Stimulated activated naive CD8-positive, alpha-beta T cell treated with anti-CD3 and anti-CD28 coated beads, Interleukin-15, Interleukin-2, amounts not matched to agents 100 ng/mL and 50 ng/mL, for 24 hours (primary cell): ENCODE data around the gene IRAK3.
"Not testable (repeated sequence)": the region's sequence is repeated elsewhere in the genome, so short reads cannot be mapped to it uniquely, and the experiment has no call there.

Experiments
- H3K27ac Mint-ChIP-seq: one replicate; pipeline ENCODE4 v1.8.0; 2021; ENCODE audit warnings: mild to moderate bottlenecking, mixed read lengths
- H3K27me3 Mint-ChIP-seq: one replicate; pipeline ENCODE4 v1.8.0; 2021; ENCODE audit warnings: mixed read lengths
- H3K36me3 Mint-ChIP-seq: one replicate; pipeline ENCODE4 v1.8.0; 2021; ENCODE audit warnings: low read depth, mixed read lengths
- H3K4me1 Mint-ChIP-seq: one replicate; pipeline ENCODE4 v1.8.0; 2021; ENCODE audit warnings: low read depth, mixed read lengths
- H3K4me3 Mint-ChIP-seq: one replicate; pipeline ENCODE4 v1.8.0; 2021; ENCODE audit warnings: mild to moderate bottlenecking, mixed read lengths
- H3K9me3 Mint-ChIP-seq: one replicate; pipeline ENCODE4 v1.8.0; 2021; ENCODE audit warnings: mixed read lengths

The IRAK3 gene

DNA sequence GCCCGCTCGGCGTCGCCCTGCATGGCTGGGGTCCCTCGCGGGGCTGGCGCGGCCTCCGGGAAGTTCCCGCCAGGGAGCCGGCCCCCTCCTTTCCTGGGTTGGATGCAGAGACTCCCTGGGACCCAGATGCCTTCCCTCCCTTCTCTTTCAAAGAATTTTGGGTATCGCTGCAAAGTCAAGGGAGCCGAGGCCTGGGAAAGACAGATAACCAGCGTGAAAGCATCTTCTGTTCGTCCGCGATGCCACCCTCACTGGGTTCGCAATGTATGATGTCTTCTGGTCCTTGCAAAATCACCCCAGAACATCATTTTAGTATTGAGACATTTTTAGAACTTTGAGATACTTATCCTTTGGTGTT lies 451 bp downstream of the IRAK3 start:
- Mint-ChIP-seq H3K9me3 (peaks cover 4% of the 10 kb centered on the region), H3K4me3 (peak overlapping the region; percentile 61), H3K4me1 (peaks cover 10% of the 10 kb centered on the region), H3K36me3 (no peaks in the 10 kb centered on the region), H3K27me3 (peaks cover 56% of the 10 kb centered on the region), H3K27ac (no peak overlapping the region)

DNA sequence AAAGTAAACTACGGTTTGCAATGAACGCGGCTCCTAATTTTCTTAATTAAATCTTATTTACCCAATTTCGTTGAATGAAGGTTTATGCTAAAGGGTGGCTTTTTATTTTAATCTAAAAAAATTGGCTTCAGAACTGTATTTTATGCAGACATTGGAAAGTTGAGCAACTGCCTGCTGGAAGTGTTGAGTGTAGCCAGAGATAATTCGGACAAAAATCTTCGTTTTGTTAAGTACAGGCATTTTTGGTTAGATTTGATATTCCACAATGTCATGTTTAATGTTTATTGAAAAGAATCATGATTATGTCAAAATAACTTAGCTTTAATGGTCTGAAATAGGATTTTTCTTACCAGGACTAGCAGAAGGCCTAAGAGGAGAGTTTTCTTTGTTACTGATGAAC lies 875 bp downstream of the IRAK3 start:
- Mint-ChIP-seq H3K27me3 (peaks cover 54% of the 10 kb centered on the region), H3K9me3 (no peaks in the 10 kb centered on the region), H3K27ac (no peak overlapping the region), H3K4me3 (no peak overlapping the region), H3K4me1 (peaks cover 12% of the 10 kb centered on the region), H3K36me3 (no peaks in the 10 kb centered on the region)

DNA sequence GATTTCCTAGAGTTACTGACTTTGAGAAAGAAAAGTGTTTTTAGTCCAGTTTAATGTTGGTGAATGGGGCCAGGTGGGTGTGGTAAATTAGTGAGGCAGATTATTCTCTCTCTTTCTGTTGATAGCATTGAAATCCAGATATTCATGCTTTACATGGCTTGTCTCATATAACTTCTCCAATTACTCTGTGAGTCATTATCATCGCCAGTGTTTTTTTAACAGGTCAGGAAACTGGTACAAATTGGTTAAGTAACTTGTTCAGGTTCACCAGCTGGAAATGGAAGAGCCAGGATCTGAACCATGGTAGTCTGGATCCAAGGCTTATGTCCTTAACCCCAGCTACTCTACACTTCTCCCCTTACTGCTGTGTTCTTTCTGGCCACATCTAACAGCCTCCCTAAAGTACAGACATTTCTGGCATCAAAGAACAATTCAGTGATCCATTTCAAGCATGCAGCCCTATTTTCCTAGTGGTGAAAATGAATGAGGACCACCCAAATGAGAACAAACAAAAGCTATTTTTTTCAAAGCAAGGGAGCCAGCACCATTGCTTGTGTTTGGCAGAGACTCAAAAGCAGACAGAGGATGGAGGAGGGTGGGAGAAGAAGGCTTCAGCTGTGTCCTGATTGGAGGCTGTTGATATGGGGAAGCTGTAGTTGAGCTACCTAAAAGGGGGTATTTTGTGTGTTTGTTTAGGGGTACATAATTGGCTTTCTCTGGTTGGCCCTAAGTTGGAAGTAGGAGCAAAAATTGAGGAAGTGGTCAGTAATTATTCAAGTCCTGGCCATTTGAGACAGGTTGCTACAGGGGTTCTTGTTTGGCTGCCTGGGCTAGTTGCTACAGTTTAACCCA lies 1.7 kb downstream of the IRAK3 start:
- Mint-ChIP-seq H3K27ac (peak overlapping the region; percentile 9), H3K9me3 (no peaks in the 10 kb centered on the region), H3K4me1 (peaks cover 14% of the 10 kb centered on the region), H3K4me3 (peak overlapping the region; percentile 25), H3K36me3 (no peaks in the 10 kb centered on the region), H3K27me3 (peaks cover 58% of the 10 kb centered on the region)

DNA sequence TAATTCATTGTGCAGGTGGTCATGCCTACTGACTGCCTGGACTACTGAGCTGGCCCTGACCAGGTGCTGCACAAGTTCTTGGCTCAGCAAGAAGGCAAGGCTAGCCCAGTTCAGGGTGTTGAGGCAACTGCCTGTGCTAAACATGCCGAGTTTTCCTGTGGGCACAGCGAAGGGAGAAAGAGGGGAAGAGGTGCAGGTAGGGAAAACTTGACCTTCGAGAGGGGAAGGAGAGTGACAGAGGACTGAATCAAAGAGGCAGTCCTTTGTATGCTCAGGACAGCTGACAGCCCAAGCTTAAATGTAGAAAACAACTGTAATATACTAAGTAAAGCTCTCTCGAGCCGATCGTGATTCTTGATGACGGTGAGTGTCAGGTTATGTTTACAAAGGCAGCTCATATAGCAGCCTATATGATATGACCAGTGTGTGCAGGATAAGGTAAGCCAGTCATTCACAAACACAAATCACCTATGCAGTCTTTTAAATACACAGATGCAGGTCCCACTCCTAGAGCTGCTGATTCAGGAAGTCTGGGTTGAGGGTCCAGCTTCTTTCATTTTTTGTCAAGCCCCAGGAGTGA lies 2.6 kb downstream of the IRAK3 start:
- Mint-ChIP-seq H3K36me3 (no peaks in the 10 kb centered on the region), H3K27ac (no peak overlapping the region), H3K4me1 (peaks cover 15% of the 10 kb centered on the region), H3K27me3 (peaks cover 58% of the 10 kb centered on the region), H3K9me3 (no peaks in the 10 kb centered on the region), H3K4me3 (no peak overlapping the region)

DNA sequence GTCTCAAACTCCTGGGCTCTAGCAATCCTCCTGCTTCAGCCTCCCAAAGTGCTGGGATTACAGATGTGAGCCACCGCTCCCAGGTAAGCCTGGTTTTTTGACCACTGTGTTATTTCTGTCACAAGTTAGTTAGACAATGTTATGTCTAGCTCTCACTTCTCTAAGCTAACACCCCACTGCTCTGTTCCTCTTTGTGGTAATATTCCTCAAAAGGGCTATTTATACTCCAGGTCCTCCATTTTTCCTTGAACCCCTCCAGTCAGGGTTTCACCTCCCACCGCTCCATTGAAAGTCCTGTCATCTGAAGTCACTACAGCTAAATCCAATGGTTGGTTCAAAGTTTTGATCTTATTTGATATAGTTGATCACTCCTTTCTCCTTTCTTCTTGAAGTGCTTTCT lies 5.1 kb downstream of the IRAK3 start:
- H3K4me1 Mint-ChIP-seq = peaks cover 13% of the 10 kb centered on the region
- H3K27me3 Mint-ChIP-seq = peaks cover 53% of the 10 kb centered on the region
- H3K27ac Mint-ChIP-seq = no peak overlapping the region
- no peaks in the 10 kb centered on the region for H3K9me3 Mint-ChIP-seq
- no peak overlapping the region for H3K4me3 Mint-ChIP-seq
- H3K36me3 Mint-ChIP-seq = no peaks in the 10 kb centered on the region

DNA sequence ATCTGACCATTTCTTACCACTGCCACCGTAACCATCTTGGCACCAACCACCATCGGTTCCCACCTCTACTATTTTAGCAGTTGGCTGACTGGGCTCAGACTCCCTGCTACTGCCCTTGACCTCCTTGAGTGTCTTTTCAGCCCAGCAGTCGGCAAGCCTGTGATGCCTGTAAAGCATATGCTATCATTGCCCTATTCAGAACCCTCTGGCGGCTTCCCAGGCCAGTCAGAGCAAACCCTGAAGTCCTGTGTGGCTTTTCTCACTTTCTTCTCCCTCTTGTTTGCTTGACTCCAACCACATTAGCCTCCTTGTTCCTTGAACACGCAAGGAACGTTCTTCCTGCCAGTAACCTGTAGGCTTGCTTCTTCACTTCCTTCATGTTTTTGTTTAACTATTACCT lies 6.2 kb downstream of the IRAK3 start:
- peaks cover 47% of the 10 kb centered on the region for H3K27me3 Mint-ChIP-seq
- H3K27ac Mint-ChIP-seq = no peak overlapping the region
- no peak overlapping the region for H3K4me3 Mint-ChIP-seq

DNA sequence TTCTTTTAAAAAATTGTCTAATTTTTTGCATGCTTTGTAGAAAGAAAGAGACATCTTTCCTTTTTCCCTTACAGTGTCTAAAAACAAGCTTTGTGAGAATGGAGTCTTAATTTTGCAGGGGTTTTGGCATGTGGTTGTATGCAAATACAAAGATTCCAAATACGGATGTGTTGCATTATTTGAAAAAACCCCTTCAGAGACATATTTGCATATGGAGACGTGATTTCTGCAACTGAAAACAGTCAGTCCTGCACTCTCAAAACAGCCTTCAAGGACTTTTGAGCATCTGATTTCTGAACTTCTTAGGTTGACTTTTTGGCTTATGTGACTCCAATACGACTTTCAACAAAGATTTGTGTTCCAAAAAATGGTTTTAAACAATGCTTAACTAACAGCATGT lies 7.8 kb downstream of the IRAK3 start:
- no peaks in the 10 kb centered on the region for H3K36me3 Mint-ChIP-seq
- H3K4me3 Mint-ChIP-seq = no peak overlapping the region
- H3K27me3 Mint-ChIP-seq = peaks cover 34% of the 10 kb centered on the region
- no peak overlapping the region for H3K27ac Mint-ChIP-seq
- peaks cover 13% of the 10 kb centered on the region for H3K4me1 Mint-ChIP-seq
- H3K9me3 Mint-ChIP-seq = peaks cover 9% of the 10 kb centered on the region

More for the DNA sequence above, 6.2 kb downstream of the IRAK3 start:
- H3K36me3 Mint-ChIP-seq = no peaks in the 10 kb centered on the region
- H3K9me3 Mint-ChIP-seq = peaks cover 5% of the 10 kb centered on the region
- peaks cover 13% of the 10 kb centered on the region for H3K4me1 Mint-ChIP-seq

DNA sequence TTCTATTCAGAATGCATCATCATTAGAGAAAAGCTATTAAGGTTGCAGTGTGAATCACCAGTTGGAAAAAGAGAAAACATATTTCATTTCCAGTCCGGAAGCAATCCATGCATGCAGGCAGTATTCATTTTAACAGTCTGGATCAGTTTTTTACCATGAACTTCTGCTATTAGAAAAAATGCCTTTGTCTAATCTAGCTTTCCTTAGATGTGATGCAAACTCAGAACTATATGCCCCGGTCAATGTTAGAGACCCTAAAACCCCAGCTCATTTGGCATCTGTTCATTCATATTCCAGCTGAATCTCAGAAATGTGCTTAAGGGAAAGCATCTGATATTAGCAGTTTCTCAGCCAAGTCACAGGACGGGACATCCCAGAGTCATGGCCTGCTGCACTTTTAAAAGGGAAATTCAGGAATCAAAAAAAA lies 8.5 kb downstream of the IRAK3 start:
- Mint-ChIP-seq H3K4me1 (peaks cover 13% of the 10 kb centered on the region), H3K9me3 (peaks cover 9% of the 10 kb centered on the region), H3K36me3 (no peaks in the 10 kb centered on the region), H3K27me3 (peaks cover 36% of the 10 kb centered on the region), H3K4me3 (no peak overlapping the region), H3K27ac (no peak overlapping the region)

DNA sequence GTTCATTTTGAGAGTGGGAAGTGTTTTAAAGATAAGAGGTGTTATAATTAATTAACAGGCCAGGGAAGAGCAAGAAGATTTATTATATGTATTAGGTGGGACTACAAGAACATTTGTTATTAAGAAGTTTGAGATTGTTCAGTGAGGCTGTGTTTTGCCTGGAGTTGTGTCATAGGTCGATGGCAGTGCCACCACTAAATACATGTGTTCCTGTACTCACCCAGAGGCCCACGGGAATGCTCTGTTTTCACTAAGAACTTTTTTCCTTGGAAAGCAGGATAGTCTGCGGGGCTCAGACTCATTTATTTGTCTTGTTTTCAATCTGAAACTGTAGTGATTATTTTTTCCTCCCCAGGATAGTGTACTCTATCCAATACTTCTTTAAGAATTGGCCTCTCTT lies 10.1 kb downstream of the IRAK3 start:
- Mint-ChIP-seq H3K9me3 (peaks cover 9% of the 10 kb centered on the region), H3K36me3 (no peaks in the 10 kb centered on the region), H3K27ac (no peak overlapping the region), H3K27me3 (peaks cover 34% of the 10 kb centered on the region), H3K4me3 (no peak overlapping the region), H3K4me1 (peaks cover 24% of the 10 kb centered on the region)

DNA sequence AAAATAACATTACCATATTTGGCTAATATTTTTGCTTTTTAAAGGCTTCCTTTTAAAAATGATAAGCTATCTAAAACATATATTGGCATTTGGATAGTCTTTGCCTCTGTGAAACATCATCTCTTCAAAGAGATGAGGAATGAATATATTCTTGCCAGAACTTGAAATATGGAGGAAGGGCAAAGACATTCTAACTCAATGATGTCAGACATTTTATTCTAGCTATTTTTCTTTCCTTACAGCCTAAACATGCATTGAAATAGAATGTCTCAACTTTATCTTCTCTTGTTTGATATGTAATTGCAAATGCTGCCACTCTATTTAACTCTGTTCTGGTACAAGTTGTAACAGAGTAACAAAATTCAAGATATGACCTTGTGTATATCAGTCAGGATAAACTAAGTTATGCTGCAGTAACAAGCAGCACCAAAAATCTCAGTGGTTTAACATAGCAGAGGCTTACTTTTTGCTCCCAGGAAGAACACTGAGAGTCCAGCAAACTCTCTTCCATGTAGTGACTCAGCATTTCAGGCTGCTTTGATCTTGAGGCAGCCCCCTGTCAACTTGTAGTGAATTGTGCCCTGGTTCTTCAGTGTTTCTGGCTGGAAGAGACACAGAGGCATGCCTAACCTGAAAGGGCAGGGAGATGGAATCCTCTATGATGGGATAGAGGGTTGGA lies 11.0 kb downstream of the IRAK3 start:
- H3K4me1 Mint-ChIP-seq = peaks cover 29% of the 10 kb centered on the region
- H3K36me3 Mint-ChIP-seq = no peaks in the 10 kb centered on the region
- H3K4me3 Mint-ChIP-seq = no peak overlapping the region
- H3K27ac Mint-ChIP-seq = no peak overlapping the region
- H3K9me3 Mint-ChIP-seq = peaks cover 9% of the 10 kb centered on the region
- H3K27me3 Mint-ChIP-seq = peaks cover 30% of the 10 kb centered on the region

DNA sequence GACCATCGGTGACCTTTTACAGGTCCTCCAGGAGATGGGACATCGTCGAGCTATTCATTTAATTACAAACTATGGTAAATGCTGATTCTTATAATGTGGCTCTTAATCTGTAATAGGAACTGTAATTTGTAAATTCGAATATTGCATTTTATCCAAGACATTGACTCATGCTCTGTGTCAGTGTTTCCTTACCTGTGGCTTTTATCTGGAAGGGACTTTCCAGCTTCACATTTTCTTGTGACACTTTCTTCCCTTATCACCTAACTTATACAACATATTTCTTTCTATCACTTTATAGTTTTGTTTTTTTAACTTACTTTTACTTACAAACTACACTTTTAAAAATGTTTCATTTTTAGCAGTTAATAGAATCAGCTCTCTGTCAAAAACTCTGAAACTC lies 14.8 kb downstream of the IRAK3 start:
- Mint-ChIP-seq H3K9me3 (peaks cover 9% of the 10 kb centered on the region), H3K4me1 (peaks cover 22% of the 10 kb centered on the region), H3K4me3 (peak overlapping the region; percentile 7), H3K27ac (no peak overlapping the region), H3K36me3 (peaks cover 4% of the 10 kb centered on the region), H3K27me3 (peaks cover 24% of the 10 kb centered on the region)

DNA sequence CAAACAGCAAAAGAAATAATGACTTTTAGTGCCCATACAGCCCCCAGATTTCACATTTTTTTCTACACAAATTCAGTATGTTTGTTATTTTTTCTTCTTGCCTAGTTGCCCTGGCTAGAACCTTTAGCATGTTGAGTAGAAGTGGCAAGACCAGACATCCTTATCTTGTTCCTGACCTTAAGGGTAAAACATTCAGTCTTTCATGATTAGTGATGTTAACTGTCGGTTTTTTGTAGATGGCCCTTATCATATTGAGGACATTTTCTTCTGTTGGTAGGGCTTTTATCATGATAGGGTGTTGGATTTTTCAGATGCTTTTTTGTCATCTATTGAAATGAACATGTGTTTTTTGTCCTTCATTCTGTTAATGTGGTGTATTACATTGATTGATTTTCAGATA lies 17.1 kb downstream of the IRAK3 start:
- peaks cover 22% of the 10 kb centered on the region for H3K4me1 Mint-ChIP-seq
- peaks cover 4% of the 10 kb centered on the region for H3K36me3 Mint-ChIP-seq
- H3K27ac Mint-ChIP-seq = no peak overlapping the region
- no peak overlapping the region for H3K4me3 Mint-ChIP-seq
- H3K9me3 Mint-ChIP-seq = no peaks in the 10 kb centered on the region
- H3K27me3 Mint-ChIP-seq = peaks cover 30% of the 10 kb centered on the region

DNA sequence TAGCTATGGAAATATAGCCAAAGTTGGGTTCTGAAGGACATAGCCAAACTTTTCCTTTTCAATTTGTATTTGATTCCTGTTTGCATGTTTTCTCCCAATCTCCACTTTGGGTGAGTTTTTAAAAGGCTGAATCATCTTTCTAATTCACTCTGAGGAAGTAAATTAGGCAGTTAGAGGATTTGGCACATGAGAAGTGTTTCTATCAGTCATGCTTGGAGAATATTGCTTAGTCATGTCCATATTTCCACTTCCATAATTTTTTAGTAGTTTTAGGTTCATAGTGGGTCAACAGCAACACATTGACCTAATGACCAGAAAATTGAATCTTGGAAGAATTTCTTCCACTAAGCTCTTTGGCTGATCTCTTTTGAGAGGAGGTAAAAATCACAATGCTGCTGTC lies 21.8 kb downstream of the IRAK3 start:
- Mint-ChIP-seq H3K27me3 (peaks cover 37% of the 10 kb centered on the region), H3K36me3 (peaks cover 4% of the 10 kb centered on the region), H3K27ac (no peak overlapping the region), H3K4me3 (no peak overlapping the region), H3K4me1 (no peaks in the 10 kb centered on the region), H3K9me3 (no peaks in the 10 kb centered on the region)

DNA sequence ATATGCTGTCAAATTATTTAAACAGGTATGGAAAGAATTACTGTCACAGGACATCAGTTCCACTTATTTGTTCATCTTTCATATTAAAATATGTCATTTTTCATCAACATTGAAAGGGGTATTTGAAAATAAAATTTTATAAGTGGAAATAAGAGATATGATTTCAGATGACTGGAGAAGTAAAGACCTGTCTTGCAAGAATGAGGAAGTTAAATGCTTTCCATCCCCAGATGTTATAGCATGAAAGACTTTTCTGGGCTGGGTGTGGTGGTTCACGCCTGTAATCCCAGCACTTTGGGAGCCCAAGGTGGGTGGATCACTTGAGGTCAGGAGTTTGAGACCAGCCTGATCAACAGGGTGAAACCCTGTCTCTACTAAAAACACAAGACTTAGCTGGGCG lies 22.6 kb downstream of the IRAK3 start:
- not testable (repeated sequence) for H3K4me3 Mint-ChIP-seq, H3K36me3 Mint-ChIP-seq, H3K9me3 Mint-ChIP-seq, H3K4me1 Mint-ChIP-seq, H3K27ac Mint-ChIP-seq
- H3K27me3 Mint-ChIP-seq = peaks cover 33% of the 10 kb centered on the region

DNA sequence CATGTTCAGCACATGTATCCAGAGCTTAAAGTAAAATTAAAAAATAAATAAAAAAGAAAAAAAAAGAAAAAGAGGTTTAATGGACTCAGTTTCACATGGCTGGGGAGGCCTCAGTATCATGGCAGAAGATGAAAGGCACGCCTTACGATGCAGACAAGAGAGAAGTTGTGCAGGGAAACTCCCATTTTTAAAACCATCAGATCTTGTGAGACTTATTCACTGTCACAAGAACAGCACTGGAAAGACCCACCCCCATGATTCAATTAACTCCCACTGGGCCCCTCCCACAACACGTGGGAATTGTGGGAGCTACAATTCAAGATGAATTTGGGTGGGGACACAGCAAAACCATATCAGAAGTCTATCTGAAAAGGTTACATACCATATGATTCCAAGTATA lies 24.0 kb downstream of the IRAK3 start:
- not testable (repeated sequence) for H3K4me3 Mint-ChIP-seq, H3K36me3 Mint-ChIP-seq, H3K9me3 Mint-ChIP-seq, H3K27ac Mint-ChIP-seq, H3K4me1 Mint-ChIP-seq
- peaks cover 28% of the 10 kb centered on the region for H3K27me3 Mint-ChIP-seq
